Measurements from ENCODE around the gene PALM2AKAP2.

GRCh38 chr9:109795613-109796012, 15.6 kb downstream of the PALM2AKAP2 start:
- TF ChIP-seq POLR2A (IDR thresholded peaks at IDR 0.05; ENCODE audit: low read depth, low read length) (no peak), CTCF (IDR thresholded peaks at IDR 0.05 in 2 of 3, conservative IDR thresholded peaks at IDR 0.05 in 1 of 3; ENCODE audit: control insufficient read depth in 2 of 3, extremely low read depth in 1 of 3, insufficient read depth in 1 of 3, low read depth in 3 of 3, low read length in 3 of 3) (no peak), JUND (IDR thresholded peaks at IDR 0.05; ENCODE audit: low read depth, low read length) (no peak), FOS (IDR thresholded peaks at IDR 0.05; ENCODE audit: borderline replicate concordance, extremely low read depth, insufficient read length) (no peak), ZBTB4 (CRISPR knock-in tag; IDR thresholded peaks at IDR 0.05) (no peak), HDAC2 (IDR thresholded peaks at IDR 0.05) (no peak), RAD21 (IDR thresholded peaks at IDR 0.05; ENCODE audit: insufficient read depth, low read depth, low read length) (no peak)
